Osteocyte (in vitro differentiated cells): ENCODE measurements around the gene DUOXA2. TPM values are rescaled to one million over a fixed set of nuclear protein-coding genes. Genes with fewer than 3 reads are reported as not detected.

Experiments used
- DNase-seq: peaks from one replicate; pipeline ENCODE4 v3.0.0; 2021; ENCODE audit warnings: mixed read lengths; ENCODE audit not compliant: unreplicated experiment; ENCODE audit errors: extremely low spot score
- H3K27ac Mint-ChIP-seq: one replicate; pipeline ENCODE4 v1.8.0; 2021; ENCODE audit warnings: mild to moderate bottlenecking, mixed read lengths; ENCODE audit not compliant: unreplicated experiment
- H3K27me3 Mint-ChIP-seq: one replicate; pipeline ENCODE4 v1.8.0; 2021; ENCODE audit warnings: mixed read lengths; ENCODE audit not compliant: unreplicated experiment
- H3K36me3 Mint-ChIP-seq: one replicate; pipeline ENCODE4 v1.8.0; 2021; ENCODE audit warnings: mixed read lengths; ENCODE audit not compliant: unreplicated experiment
- H3K4me1 Mint-ChIP-seq: one replicate; pipeline ENCODE4 v1.8.0; 2021; ENCODE audit warnings: mixed read lengths; ENCODE audit not compliant: unreplicated experiment
- H3K4me3 Mint-ChIP-seq: one replicate; pipeline ENCODE4 v1.8.0; 2021; ENCODE audit warnings: mild to moderate bottlenecking, moderate library complexity, mixed read lengths; ENCODE audit not compliant: unreplicated experiment
- H3K9me3 Mint-ChIP-seq: one replicate; pipeline ENCODE4 v1.8.0; 2021; ENCODE audit warnings: mixed read lengths; ENCODE audit not compliant: unreplicated experiment
- total RNA-seq: library from RNA; stranded (reverse); gene quantifications from 2 replicates; pipeline ENCODE4 v1.2.1, GENCODE V29; 2021
- TF ChIP-seq, protein P1 (sequence below): fragments of 200-600 bp; sonication (generic); IDR thresholded peaks from 2 replicates; pipeline ENCODE4 v1.5.0; 2021; ENCODE audit warnings: antibody characterized with exemption, mild to moderate bottlenecking, moderate library complexity

Gene DUOXA2
- total RNA-seq, 1 donor from 2014 or later = not detected

DNA sequence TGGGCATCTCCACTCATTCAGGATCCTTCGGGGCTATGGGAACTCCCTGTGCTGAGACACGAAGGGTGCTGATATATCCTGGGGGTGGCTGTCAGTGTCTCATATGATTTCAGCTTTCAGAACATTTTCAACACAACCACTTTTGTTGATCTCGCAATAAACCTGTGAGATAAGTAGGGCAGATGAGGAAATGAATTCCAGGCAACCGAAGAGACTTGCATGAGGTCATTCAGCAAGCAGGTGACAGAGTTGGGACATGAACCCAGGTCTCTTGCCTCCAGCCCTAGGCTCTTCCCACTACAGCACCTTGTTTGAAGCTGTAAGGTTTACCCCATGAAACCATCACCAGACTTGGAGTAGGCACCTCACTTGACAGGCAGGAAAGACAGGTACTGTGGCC, 32.3 kb downstream of the DUOXA2 start:
- Mint-ChIP-seq H3K27me3 (peaks cover 18% of the 10 kb centered on the region), H3K27ac (no peak overlapping the region), H3K36me3 (no peaks in the 10 kb centered on the region), H3K9me3 (no peaks in the 10 kb centered on the region), H3K4me1 (no peaks in the 10 kb centered on the region), H3K4me3 (no peak overlapping the region)
- TF ChIP-seq, protein P1, sequence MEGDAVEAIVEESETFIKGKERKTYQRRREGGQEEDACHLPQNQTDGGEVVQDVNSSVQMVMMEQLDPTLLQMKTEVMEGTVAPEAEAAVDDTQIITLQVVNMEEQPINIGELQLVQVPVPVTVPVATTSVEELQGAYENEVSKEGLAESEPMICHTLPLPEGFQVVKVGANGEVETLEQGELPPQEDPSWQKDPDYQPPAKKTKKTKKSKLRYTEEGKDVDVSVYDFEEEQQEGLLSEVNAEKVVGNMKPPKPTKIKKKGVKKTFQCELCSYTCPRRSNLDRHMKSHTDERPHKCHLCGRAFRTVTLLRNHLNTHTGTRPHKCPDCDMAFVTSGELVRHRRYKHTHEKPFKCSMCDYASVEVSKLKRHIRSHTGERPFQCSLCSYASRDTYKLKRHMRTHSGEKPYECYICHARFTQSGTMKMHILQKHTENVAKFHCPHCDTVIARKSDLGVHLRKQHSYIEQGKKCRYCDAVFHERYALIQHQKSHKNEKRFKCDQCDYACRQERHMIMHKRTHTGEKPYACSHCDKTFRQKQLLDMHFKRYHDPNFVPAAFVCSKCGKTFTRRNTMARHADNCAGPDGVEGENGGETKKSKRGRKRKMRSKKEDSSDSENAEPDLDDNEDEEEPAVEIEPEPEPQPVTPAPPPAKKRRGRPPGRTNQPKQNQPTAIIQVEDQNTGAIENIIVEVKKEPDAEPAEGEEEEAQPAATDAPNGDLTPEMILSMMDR = no peak
- DNase-seq = no peak

DNA sequence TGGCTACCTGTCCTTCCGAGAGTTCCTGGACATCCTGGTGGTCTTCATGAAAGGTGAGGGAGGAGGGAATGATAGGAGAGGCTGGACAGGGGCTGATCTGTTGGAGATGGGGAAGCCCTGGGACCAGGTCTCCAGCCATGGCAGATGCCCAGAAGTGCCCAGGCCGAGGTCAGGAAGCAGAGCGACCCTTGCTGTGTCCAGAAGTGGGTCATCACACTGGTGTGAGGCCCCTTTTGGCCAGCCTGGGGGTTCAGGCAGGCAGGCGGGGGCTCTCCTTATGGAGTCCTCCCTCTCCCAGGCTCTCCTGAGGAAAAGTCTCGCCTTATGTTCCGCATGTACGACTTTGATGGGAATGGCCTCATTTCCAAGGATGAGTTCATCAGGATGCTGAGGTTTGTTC, 33.5 kb downstream of the DUOXA2 start:
- no peak for DNase-seq
- Mint-ChIP-seq H3K27ac (no peak overlapping the region), H3K9me3 (no peaks in the 10 kb centered on the region), H3K4me1 (no peaks in the 10 kb centered on the region), H3K27me3 (peaks cover 15% of the 10 kb centered on the region), H3K4me3 (no peak overlapping the region), H3K36me3 (peaks cover 5% of the 10 kb centered on the region)
- TF ChIP-seq, protein P1 = no peak

GRCh38 chr15:45148076-45149059, 34.2 kb downstream of the DUOXA2 start:
- Mint-ChIP-seq H3K9me3 (no peaks in the 10 kb centered on the region), H3K27me3 (peaks cover 15% of the 10 kb centered on the region), H3K4me1 (no peaks in the 10 kb centered on the region), H3K27ac (no peak overlapping the region), H3K36me3 (peaks cover 7% of the 10 kb centered on the region), H3K4me3 (no peak overlapping the region)
- DNase-seq = no peak
- TF ChIP-seq, protein P1 = no peak

GRCh38 chr15:45149060-45149459, 34.9 kb downstream of the DUOXA2 start:
- no peaks in the 10 kb centered on the region for H3K4me1 Mint-ChIP-seq
- H3K27ac Mint-ChIP-seq = no peak overlapping the region
- peaks cover 15% of the 10 kb centered on the region for H3K27me3 Mint-ChIP-seq
- H3K9me3 Mint-ChIP-seq = no peaks in the 10 kb centered on the region
- peaks cover 7% of the 10 kb centered on the region for H3K36me3 Mint-ChIP-seq
- no peak overlapping the region for H3K4me3 Mint-ChIP-seq
- TF ChIP-seq, protein P1 = no peak
- no peak for DNase-seq

DNA sequence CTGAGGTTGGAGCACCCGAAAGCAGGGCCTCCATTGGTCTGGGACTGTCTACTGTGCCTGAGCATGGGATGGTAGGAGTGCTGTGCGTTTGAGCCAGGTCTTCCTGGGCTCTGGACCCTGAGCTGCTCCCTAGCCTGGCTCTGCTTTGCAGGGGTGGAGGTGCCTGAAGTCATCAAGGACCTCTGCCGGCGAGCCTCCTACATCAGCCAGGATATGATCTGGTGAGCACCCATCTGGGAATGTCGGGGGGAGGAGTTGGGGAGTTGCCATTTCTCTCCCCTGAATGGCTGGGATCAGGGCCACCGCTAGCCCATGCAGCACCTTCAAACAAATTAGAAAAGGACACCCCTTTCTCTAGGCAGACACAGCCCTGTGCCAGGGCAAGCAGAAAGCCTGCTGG, 36.4 kb downstream of the DUOXA2 start:
- TF ChIP-seq, protein P1 = no peak
- Mint-ChIP-seq H3K27me3 (peaks cover 8% of the 10 kb centered on the region), H3K27ac (no peak overlapping the region), H3K4me1 (no peaks in the 10 kb centered on the region), H3K4me3 (no peak overlapping the region), H3K9me3 (no peaks in the 10 kb centered on the region), H3K36me3 (peaks cover 7% of the 10 kb centered on the region)
- no peak for DNase-seq
